IMR-90 (cell line): ENCODE data around the gene ALS2. TPM values are rescaled to one million over a fixed set of nuclear protein-coding genes. Genes with fewer than 3 reads are reported as not detected.
A peak's percentile ranks its signal among the peaks of the same experiment; 100 is the strongest.

Experiments
- ATAC-seq: fragments of 200-7000 bp; cut with Tn5 transposase; 2 replicates; pipeline ENCODE4 v1.9.1; 2020; ENCODE audit warnings: low read depth, mild to moderate bottlenecking, moderate library complexity
- BruUV-seq: library from RNA; stranded (reverse); fragments of 400-500 nt; replicated peaks from 2 replicates; lab custom pipeline; 2021; lab: Mats Ljungman, UMichigan
- CTCF ChIA-PET: fragments of 300-600 bp; formaldehyde crosslinking; extraction: SDS; loops from one replicate; lab custom pipeline; 2021; ENCODE audit warnings: antibody characterized with exemption; lab: Yijun Ruan, JAX
- POLR2A ChIA-PET: fragments of 300-600 bp; sonication (Branson Sonifier 250); formaldehyde crosslinking; loops from one replicate; lab custom pipeline; 2022; ENCODE audit warnings: antibody characterized with exemption; ENCODE audit not compliant: unreplicated experiment; lab: Charles Lee
- DNase-seq: peaks from one replicate; pipeline ENCODE4 v3.0.0; 2013
- H2AFZ ChIP-seq: replicated peaks from 2 replicates; pipeline ENCODE3; 2013; ENCODE audit warnings: low read length, mild to moderate bottlenecking; ENCODE audit not compliant: poor library complexity
- H2AK5ac ChIP-seq: 2 replicates; pipeline ENCODE4 v1.6.1; 2013; ENCODE audit warnings: low read depth, low read length, inconsistent platforms
- H2AK9ac ChIP-seq: replicated peaks from 2 replicates; pipeline ENCODE3; 2013; ENCODE audit warnings: mild to moderate bottlenecking, low read depth, low read length, moderate library complexity; ENCODE audit not compliant: poor library complexity
- H2BK120ac ChIP-seq: 2 replicates; pipeline ENCODE4 v1.6.1; 2013; ENCODE audit warnings: low read depth, low read length, inconsistent platforms
- H2BK15ac ChIP-seq: 3 replicates; pipeline ENCODE4 v1.6.1; 2013; ENCODE audit warnings: low read depth, low read length, inconsistent platforms
- H2BK20ac ChIP-seq: 2 replicates; pipeline ENCODE4 v1.6.1; 2013; ENCODE audit warnings: low read depth, mild to moderate bottlenecking, inconsistent platforms, low read length, moderate library complexity
- H2BK5ac ChIP-seq: 2 replicates; pipeline ENCODE4 v1.6.1; 2013; ENCODE audit warnings: mild to moderate bottlenecking, low read depth, low read length, inconsistent platforms; ENCODE audit not compliant: poor library complexity, severe bottlenecking
- H3K14ac ChIP-seq: replicated peaks from 2 replicates; pipeline ENCODE4 v1.6.1; 2013; ENCODE audit warnings: low read depth, low read length, inconsistent platforms
- H3K18ac ChIP-seq: 2 replicates; pipeline ENCODE4 v1.6.1; 2013; ENCODE audit warnings: low read depth, low read length, control low read depth
- H3K23ac ChIP-seq: 2 replicates; pipeline ENCODE4 v1.6.1; 2013; ENCODE audit warnings: low read depth, low read length, inconsistent platforms
- H3K27ac ChIP-seq: 2 replicates; pipeline ENCODE4 v1.5.1; 2013; ENCODE audit warnings: mild to moderate bottlenecking, control low read depth, low read length; ENCODE audit not compliant: insufficient read depth
- H3K27me3 ChIP-seq: 2 replicates; pipeline ENCODE4 v1.6.1; 2013; ENCODE audit warnings: low read length; ENCODE audit not compliant: control insufficient read depth, insufficient read depth
- H3K36me3 ChIP-seq: 2 replicates; pipeline ENCODE4 v1.6.1; 2013; ENCODE audit warnings: low read length, mixed read lengths; ENCODE audit not compliant: control insufficient read depth, insufficient read depth
- H3K4ac ChIP-seq: 2 replicates; pipeline ENCODE4 v1.6.1; 2013; ENCODE audit warnings: low read depth, low read length, inconsistent platforms
- H3K4me1 ChIP-seq: 2 replicates; pipeline ENCODE4 v1.6.1; 2013; ENCODE audit warnings: low read length, mixed read lengths; ENCODE audit not compliant: control insufficient read depth, insufficient read depth
- H3K4me2 ChIP-seq: 2 replicates; pipeline ENCODE4 v1.6.1; 2013; ENCODE audit warnings: low read depth, mild to moderate bottlenecking, control low read depth, low read length, moderate library complexity
- H3K4me3 ChIP-seq: 2 replicates; pipeline ENCODE4 v1.5.1; 2013; ENCODE audit warnings: low read depth, mild to moderate bottlenecking, control low read depth, low read length, moderate library complexity; ENCODE audit not compliant: insufficient read depth
- H3K56ac ChIP-seq: 2 replicates; pipeline ENCODE4 v1.6.1; 2013; ENCODE audit warnings: low read length, inconsistent platforms; ENCODE audit not compliant: insufficient read depth; ENCODE audit errors: extremely low read depth
- H3K79me1 ChIP-seq, 2 experiments: 2 replicates each; pipeline ENCODE4 v1.6.1; 2013; ENCODE audit warnings: low read length in 2 of 2, inconsistent platforms in 1 of 2, low read depth in 1 of 2
- H3K9ac ChIP-seq: 2 replicates; pipeline ENCODE4 v1.6.1; 2013; ENCODE audit warnings: low read depth, low read length, control low read depth
- H3K9me1 ChIP-seq: 2 replicates; pipeline ENCODE4 v1.6.1; 2013; ENCODE audit warnings: low read length, inconsistent platforms; ENCODE audit not compliant: insufficient read depth
- H3K9me3 ChIP-seq: 2 replicates; pipeline ENCODE4 v1.6.1; 2013; ENCODE audit warnings: low read length; ENCODE audit not compliant: control insufficient read depth, insufficient read depth
- H4K20me1 ChIP-seq: 2 replicates; pipeline ENCODE4 v1.6.1; 2013; ENCODE audit warnings: low read length, inconsistent platforms; ENCODE audit not compliant: insufficient read depth
- H4K5ac ChIP-seq: 2 replicates; pipeline ENCODE4 v1.6.1; 2013; ENCODE audit warnings: mild to moderate bottlenecking, low read depth, low read length, control low read depth
- H4K8ac ChIP-seq, 2 experiments: 2 replicates each; pipeline ENCODE4 v1.6.1; 2013; ENCODE audit warnings: low read depth in 2 of 2, low read length in 2 of 2, control low read depth in 1 of 2, inconsistent platforms in 1 of 2
- H4K91ac ChIP-seq: 2 replicates; pipeline ENCODE4 v1.6.1; 2013; ENCODE audit warnings: low read depth, low read length, inconsistent platforms; ENCODE audit not compliant: insufficient read depth
- BHLHE40 ChIP-seq: fragments of 150-350 bp; IDR thresholded peaks from 2 replicates; pipeline ENCODE4 v1.6.1; 2016; ENCODE audit warnings: mild to moderate bottlenecking, low read depth, low read length
- FOS ChIP-seq: fragments of 150-350 bp; IDR thresholded peaks from 2 replicates; pipeline ENCODE4 v1.6.1; 2016; ENCODE audit warnings: low read depth, low read length
- MAFK ChIP-seq: IDR thresholded peaks from 2 replicates; pipeline ENCODE4 v1.6.1; 2012; ENCODE audit warnings: low read depth, low read length, improper control_type of control experiment
- MAZ ChIP-seq: IDR thresholded peaks from 2 replicates; pipeline ENCODE4 v1.6.1; 2012; ENCODE audit warnings: low read depth, mild to moderate bottlenecking, low read length, improper control_type of control experiment, moderate library complexity, borderline replicate concordance
- MXI1 ChIP-seq: IDR thresholded peaks from 2 replicates; pipeline ENCODE4 v1.6.1; 2012; ENCODE audit warnings: low read depth, mild to moderate bottlenecking, low read length, moderate library complexity, borderline replicate concordance
- NFE2L2 ChIP-seq: fragments of 150-350 bp; IDR thresholded peaks from 2 replicates; pipeline ENCODE4 v1.6.1; 2016; ENCODE audit warnings: low read depth, mild to moderate bottlenecking, low read length
- POLR2A ChIP-seq: IDR thresholded peaks from 2 replicates; pipeline ENCODE4 v1.6.1; 2012; ENCODE audit warnings: mild to moderate bottlenecking, low read depth, low read length
- RAD21 ChIP-seq: IDR thresholded peaks from 2 replicates; pipeline ENCODE4 v1.6.1; 2012; ENCODE audit warnings: low read length, improper control_type of control experiment
- RCOR1 ChIP-seq: IDR thresholded peaks from 2 replicates; pipeline ENCODE4 v1.6.1; 2012; ENCODE audit warnings: mild to moderate bottlenecking, low read length, improper control_type of control experiment; ENCODE audit not compliant: insufficient replicate concordance
- RFX5 ChIP-seq: IDR thresholded peaks from 2 replicates; pipeline ENCODE4 v1.8.0; 2012; ENCODE audit warnings: low read depth, mild to moderate bottlenecking, low read length, moderate library complexity
- SMC3 ChIP-seq: fragments of 150-350 bp; IDR thresholded peaks from 2 replicates; pipeline ENCODE4 v1.6.1; 2016; ENCODE audit warnings: low read depth, mild to moderate bottlenecking, antibody characterized with exemption, low read length, moderate library complexity
- WGBS, 2 experiments: methylation state at CpG; one replicate each; pipeline versions ENCODE4 v1.1.5 to v1.1.7; 2013; ENCODE audit warnings: missing lambda C conversion rate in 2 of 2; ENCODE audit not compliant: insufficient read length in 1 of 2; ENCODE audit errors: extremely low coverage in 2 of 2; 5-methylcytosine and 5-hydroxymethylcytosine counted together
- dilution Hi-C: fragments of 300-500 bp; cut with HindIII; formaldehyde crosslinking; loops from one replicate; pipeline ENCODE4 v1.14.3; 2018; ENCODE audit warnings: low sequenced_read_pairs; ENCODE audit not compliant: unreplicated experiment
- in situ Hi-C: fragments of 300-500 bp; cut with MboI; formaldehyde crosslinking; loops from 3 replicates; pipeline ENCODE4 v1.14.3; 2019; ENCODE audit warnings: low sequenced_read_pairs, inconsistent platforms, mixed read lengths
- intact Hi-C: fragments of 100-400 bp; cut with micrococcal nuclease; formaldehyde crosslinking; loops from 2 replicates; pipeline ENCODE4 v1.10.0; 2022
- polyA plus RNA-seq, 3 experiments: library from polyadenylated mRNA; depleted of rRNA; stranded (reverse); fragments of >200 nt; gene quantifications; 2 replicates each; pipeline ENCODE4 v1.2.3, GENCODE V29; 2012; ENCODE audit warnings: low replicate concordance in 1 of 3
- total RNA-seq: library from RNA; depleted of rRNA; stranded (reverse); fragments of >200 nt; gene quantifications from 2 replicates; pipeline ENCODE4 v1.2.3, GENCODE V29; 2012
- TF ChIP-seq, protein P1 (sequence below): fragments of 150-350 bp; IDR thresholded peaks from 2 replicates; pipeline ENCODE4 v1.6.1; 2016; ENCODE audit warnings: low read depth, mild to moderate bottlenecking, low read length, moderate library complexity, borderline replicate concordance
- TF ChIP-seq, protein P2 (sequence below): conservative IDR thresholded peaks from 2 replicates; pipeline ENCODE4 v1.5.1; 2012; ENCODE audit warnings: mild to moderate bottlenecking, low read depth, low read length, improper control_type of control experiment
- TF ChIP-seq, protein P3 (sequence below): fragments of 150-350 bp; IDR thresholded peaks from 2 replicates; pipeline ENCODE4 v1.6.1; 2017; ENCODE audit warnings: mild to moderate bottlenecking, antibody characterized with exemption, low read length, low read depth

ALS2 gene
- total and polyA plus RNA-seq, 2 of the 4 experiments (the other 2 are of a cell fraction): 14.4 to 42.3 TPM

DNA sequence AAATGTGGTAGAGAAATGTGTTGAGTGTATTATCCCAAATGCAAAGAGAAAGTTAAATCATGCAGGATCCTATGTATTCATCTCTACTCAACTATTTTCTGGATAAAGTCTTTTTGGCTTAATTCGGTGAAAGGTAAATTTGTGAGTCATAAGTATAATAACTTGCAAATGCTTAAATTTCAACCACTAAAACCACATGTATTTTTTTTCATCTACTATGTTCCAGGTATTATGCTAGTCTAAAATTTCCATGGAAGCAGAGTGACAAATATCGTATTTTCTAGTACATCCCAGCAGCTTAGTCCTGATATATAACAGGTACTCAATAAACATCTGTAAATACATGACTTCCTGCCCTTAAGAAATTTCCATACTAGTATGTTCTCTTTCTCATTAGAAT lies 6.2 kb downstream of the ALS2 start:
- Histone ChIP-seq H3K4ac (no peak overlapping the region), H4K5ac (no peak overlapping the region), H3K4me2 (no peak overlapping the region), H3K56ac (no peak overlapping the region), H3K27me3 (no peaks in the 10 kb centered on the region), H3K27ac (no peak overlapping the region), H2BK5ac (no peak overlapping the region), H4K8ac (no peak overlapping the region), H3K14ac (no peak overlapping the region), H3K36me3 (peaks cover 2% of the 10 kb centered on the region; the same call in 1 of the 2 replicates), H2AK5ac (no peak overlapping the region), H4K91ac (no peak overlapping the region), H2BK120ac (no peak overlapping the region), H3K23ac (no peak overlapping the region), H3K9me1 (peaks cover 9% of the 10 kb centered on the region), H2BK20ac (no peak overlapping the region), H2AFZ (no peak overlapping the region), H2AK9ac (no peak overlapping the region), H3K4me1 (peaks cover 10% of the 10 kb centered on the region), H4K20me1 (peaks cover 28% of the 10 kb centered on the region; the same call in 1 of the 2 replicates), H3K4me3 (no peak overlapping the region), H2BK15ac (no peak overlapping the region), H3K79me1 (peaks cover 24 to 66% of the 10 kb centered on the region in 2 experiments), H3K9me3 (no peaks in the 10 kb centered on the region), H3K18ac (no peak overlapping the region), H3K9ac (no peak overlapping the region)
- dilution Hi-C loops: no loop called here
- intact Hi-C loops: no loop called here
- in situ Hi-C loops: no loop called here
- whole genome bisulfite sequencing, 2 experiments: no CpG with 5 or more reads among the region's 2 CpGs
- POLR2A ChIA-PET: no interaction called here
- TF ChIP-seq, protein P1, sequence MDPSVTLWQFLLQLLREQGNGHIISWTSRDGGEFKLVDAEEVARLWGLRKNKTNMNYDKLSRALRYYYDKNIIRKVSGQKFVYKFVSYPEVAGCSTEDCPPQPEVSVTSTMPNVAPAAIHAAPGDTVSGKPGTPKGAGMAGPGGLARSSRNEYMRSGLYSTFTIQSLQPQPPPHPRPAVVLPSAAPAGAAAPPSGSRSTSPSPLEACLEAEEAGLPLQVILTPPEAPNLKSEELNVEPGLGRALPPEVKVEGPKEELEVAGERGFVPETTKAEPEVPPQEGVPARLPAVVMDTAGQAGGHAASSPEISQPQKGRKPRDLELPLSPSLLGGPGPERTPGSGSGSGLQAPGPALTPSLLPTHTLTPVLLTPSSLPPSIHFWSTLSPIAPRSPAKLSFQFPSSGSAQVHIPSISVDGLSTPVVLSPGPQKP: no peak
- no peak for TF ChIP-seq POLR2A
- TF ChIP-seq RFX5: no peak
- no peak for TF ChIP-seq RCOR1
- TF ChIP-seq MAZ: no peak
- no peak for TF ChIP-seq RAD21
- TF ChIP-seq MXI1: no peak
- TF ChIP-seq BHLHE40: no peak
- TF ChIP-seq SMC3: no peak
- TF ChIP-seq FOS: no peak
- TF ChIP-seq MAFK: no peak
- no peak for TF ChIP-seq NFE2L2
- TF ChIP-seq, protein P2, sequence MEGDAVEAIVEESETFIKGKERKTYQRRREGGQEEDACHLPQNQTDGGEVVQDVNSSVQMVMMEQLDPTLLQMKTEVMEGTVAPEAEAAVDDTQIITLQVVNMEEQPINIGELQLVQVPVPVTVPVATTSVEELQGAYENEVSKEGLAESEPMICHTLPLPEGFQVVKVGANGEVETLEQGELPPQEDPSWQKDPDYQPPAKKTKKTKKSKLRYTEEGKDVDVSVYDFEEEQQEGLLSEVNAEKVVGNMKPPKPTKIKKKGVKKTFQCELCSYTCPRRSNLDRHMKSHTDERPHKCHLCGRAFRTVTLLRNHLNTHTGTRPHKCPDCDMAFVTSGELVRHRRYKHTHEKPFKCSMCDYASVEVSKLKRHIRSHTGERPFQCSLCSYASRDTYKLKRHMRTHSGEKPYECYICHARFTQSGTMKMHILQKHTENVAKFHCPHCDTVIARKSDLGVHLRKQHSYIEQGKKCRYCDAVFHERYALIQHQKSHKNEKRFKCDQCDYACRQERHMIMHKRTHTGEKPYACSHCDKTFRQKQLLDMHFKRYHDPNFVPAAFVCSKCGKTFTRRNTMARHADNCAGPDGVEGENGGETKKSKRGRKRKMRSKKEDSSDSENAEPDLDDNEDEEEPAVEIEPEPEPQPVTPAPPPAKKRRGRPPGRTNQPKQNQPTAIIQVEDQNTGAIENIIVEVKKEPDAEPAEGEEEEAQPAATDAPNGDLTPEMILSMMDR: no peak
- TF ChIP-seq, protein P3, sequence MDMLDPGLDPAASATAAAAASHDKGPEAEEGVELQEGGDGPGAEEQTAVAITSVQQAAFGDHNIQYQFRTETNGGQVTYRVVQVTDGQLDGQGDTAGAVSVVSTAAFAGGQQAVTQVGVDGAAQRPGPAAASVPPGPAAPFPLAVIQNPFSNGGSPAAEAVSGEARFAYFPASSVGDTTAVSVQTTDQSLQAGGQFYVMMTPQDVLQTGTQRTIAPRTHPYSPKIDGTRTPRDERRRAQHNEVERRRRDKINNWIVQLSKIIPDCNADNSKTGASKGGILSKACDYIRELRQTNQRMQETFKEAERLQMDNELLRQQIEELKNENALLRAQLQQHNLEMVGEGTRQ: no peak
- DNase-seq: peak; percentile 15
- CTCF ChIA-PET: no interaction called here
- ATAC-seq: no peak
- BruUV-seq: no TSS peak
